ENCODE data around the gene CPSF3.
"Not testable (repeated sequence)": the region's sequence is repeated elsewhere in the genome, so short reads cannot be mapped to it uniquely, and the experiment has no call there.

Gene CPSF3

DNA sequence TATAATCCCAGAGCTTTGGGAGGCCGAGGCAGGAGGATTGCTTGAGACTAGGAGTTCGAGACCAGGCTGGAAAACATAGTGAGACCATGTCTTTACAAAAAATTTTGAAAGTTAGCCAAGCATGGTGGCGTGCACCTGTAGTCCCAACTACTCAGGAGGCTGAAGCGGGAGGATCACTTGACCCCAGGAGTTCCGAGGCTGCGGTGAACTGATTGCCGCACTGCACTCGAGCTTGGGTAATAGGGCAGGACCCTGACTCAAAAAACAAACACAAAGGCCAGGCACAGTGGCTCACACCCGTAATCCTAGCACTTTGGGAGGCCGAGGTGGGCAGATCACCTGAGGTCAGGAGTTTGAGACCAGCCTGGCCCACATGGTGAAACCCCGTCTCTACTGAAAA is 25.2 kb upstream of the CPSF3 start:
- H4K8ac ChIP-seq (ENCODE audit: low read length); H2BK120ac ChIP-seq (ENCODE audit: low read depth, low read length); H3K18ac ChIP-seq (ENCODE audit: low read depth in 1 of 2, low read length in 2 of 2); H3K4ac ChIP-seq (ENCODE audit: low read depth in 1 of 2, low read length in 2 of 2); H3K4me1 ChIP-seq (ENCODE audit: control insufficient read depth, insufficient read depth, low read depth, low read length); H2BK15ac ChIP-seq (ENCODE audit: low read depth, poor library complexity, severe bottlenecking); H3K4me3 ChIP-seq (ENCODE audit: insufficient read depth in 1 of 2, low read depth in 1 of 2, low read length in 2 of 2); H3K27me3 ChIP-seq (ENCODE audit: control insufficient read depth in 1 of 2, insufficient read depth in 1 of 2, low read length in 2 of 2); H2BK12ac ChIP-seq (ENCODE audit: low read length in 2 of 2); H3K4me2 ChIP-seq (ENCODE audit: low read length, poor library complexity, severe bottlenecking); DNase-seq; H2BK5ac ChIP-seq (ENCODE audit: low read depth, low read length, poor library complexity, severe bottlenecking); H3K23ac ChIP-seq (ENCODE audit: low read length in 2 of 2); H3K14ac ChIP-seq (ENCODE audit: low read length in 2 of 2); H3K27ac ChIP-seq (ENCODE audit: low read length, poor library complexity, severe bottlenecking); H3K9me3 ChIP-seq (ENCODE audit: control insufficient read depth, low read length); H2AK5ac ChIP-seq (ENCODE audit: low read length, severe bottlenecking); H4K91ac ChIP-seq (ENCODE audit: low read length); H2AFZ ChIP-seq (ENCODE audit: low read depth, low read length): not testable (repeated sequence)
- H3K79me1 ChIP-seq (replicated peaks; ENCODE audit: low read length, poor library complexity, severe bottlenecking) = peaks cover 21% of the 10 kb centered on the region
- H3K36me3 ChIP-seq (ENCODE audit: control insufficient read depth in 1 of 2, insufficient read depth in 2 of 2, low read depth in 1 of 2, low read length in 2 of 2) = peaks cover 55% of the 10 kb centered on the region in 2 experiments
- peak overlapping the region; percentile 53 for H3K9ac ChIP-seq (ENCODE audit: low read length)
- 97% methylated on average over 11 of the region's 11 CpGs for WGBS

DNA sequence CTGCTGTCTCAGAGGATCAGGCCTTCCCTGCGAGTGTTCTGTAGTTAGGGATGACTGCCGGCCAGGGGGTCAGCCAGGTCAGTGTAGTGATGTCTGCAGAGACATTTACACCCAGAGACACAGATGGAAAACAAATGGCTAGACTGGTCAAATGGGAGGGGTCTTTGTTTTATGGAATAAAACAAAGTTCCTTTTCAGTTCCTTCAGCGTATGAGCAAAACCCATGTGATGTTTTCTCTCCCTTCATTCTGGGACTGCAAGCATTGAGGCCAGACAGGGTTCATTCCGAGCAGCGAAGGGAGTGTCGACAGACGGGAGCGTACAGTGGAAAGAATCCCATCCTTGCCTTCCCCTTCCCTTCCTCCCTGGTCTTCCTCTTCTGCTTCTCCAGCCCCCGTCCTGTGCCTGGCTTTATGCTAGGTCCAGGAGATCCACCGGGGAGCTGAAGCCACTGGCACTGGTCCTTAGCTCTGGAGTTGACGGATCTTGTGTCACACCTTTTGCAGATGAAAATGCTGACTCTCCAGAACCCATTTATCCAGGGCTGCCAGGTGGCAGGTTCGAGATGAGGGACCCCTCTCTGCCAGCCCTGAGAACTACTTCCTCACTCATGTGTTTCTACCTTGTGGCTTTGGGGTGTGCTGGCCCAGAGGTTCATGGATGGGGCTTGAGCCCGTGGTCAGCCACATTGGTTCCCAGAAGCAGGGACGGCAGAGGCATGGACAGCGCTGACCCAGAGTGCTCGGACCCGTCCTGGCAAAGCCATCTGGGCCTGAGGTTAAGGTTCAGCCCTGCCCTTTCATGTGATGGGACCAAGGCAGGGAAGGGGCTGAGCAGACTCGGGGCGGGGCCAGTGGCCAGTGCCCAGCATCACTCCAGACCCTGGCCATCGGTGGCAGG is 24.3 kb upstream of the CPSF3 start:
- DNase-seq = no peak
- peaks cover 55 to 63% of the 10 kb centered on the region in 2 experiments for H3K36me3 ChIP-seq (ENCODE audit: control insufficient read depth in 1 of 2, insufficient read depth in 2 of 2, low read depth in 1 of 2, low read length in 2 of 2)
- H4K91ac ChIP-seq (ENCODE audit: low read length) = no peak overlapping the region
- H3K79me1 ChIP-seq (replicated peaks; ENCODE audit: low read length, poor library complexity, severe bottlenecking) = peaks cover 19% of the 10 kb centered on the region
- H3K14ac ChIP-seq (ENCODE audit: low read length in 2 of 2) = no peak overlapping the region
- H3K23ac ChIP-seq (ENCODE audit: low read length in 2 of 2) = no peak overlapping the region
- H3K4ac ChIP-seq (ENCODE audit: low read depth in 1 of 2, low read length in 2 of 2) = no peak overlapping the region
- H2AK5ac ChIP-seq (ENCODE audit: low read length, severe bottlenecking) = no peak overlapping the region
- H3K4me1 ChIP-seq (ENCODE audit: control insufficient read depth, insufficient read depth, low read depth, low read length) = peaks cover 4% of the 10 kb centered on the region
- H2BK15ac ChIP-seq (ENCODE audit: low read depth, poor library complexity, severe bottlenecking) = no peak overlapping the region
- H4K8ac ChIP-seq (ENCODE audit: low read length) = no peak overlapping the region
- H3K27ac ChIP-seq (ENCODE audit: low read length, poor library complexity, severe bottlenecking) = no peak overlapping the region
- H3K4me3 ChIP-seq (ENCODE audit: insufficient read depth in 1 of 2, low read depth in 1 of 2, low read length in 2 of 2) = no peak overlapping the region
- H2BK12ac ChIP-seq (ENCODE audit: low read length in 2 of 2) = no peak overlapping the region
- no peak overlapping the region for H3K4me2 ChIP-seq (ENCODE audit: low read length, poor library complexity, severe bottlenecking)
- H3K9me3 ChIP-seq (ENCODE audit: control insufficient read depth, low read length) = no peaks in the 10 kb centered on the region
- H2AFZ ChIP-seq (ENCODE audit: low read depth, low read length) = no peak overlapping the region
- peak overlapping the region; percentile 53 for H3K9ac ChIP-seq (ENCODE audit: low read length)
- WGBS = 84% methylated on average over 20 of the region's 20 CpGs
- no peak overlapping the region for H3K18ac ChIP-seq (ENCODE audit: low read depth in 1 of 2, low read length in 2 of 2)
- no peak overlapping the region for H2BK120ac ChIP-seq (ENCODE audit: low read depth, low read length)
- H2BK5ac ChIP-seq (ENCODE audit: low read depth, low read length, poor library complexity, severe bottlenecking) = no peak overlapping the region
- no peaks in the 10 kb centered on the region for H3K27me3 ChIP-seq (ENCODE audit: control insufficient read depth in 1 of 2, insufficient read depth in 1 of 2, low read length in 2 of 2)

DNA sequence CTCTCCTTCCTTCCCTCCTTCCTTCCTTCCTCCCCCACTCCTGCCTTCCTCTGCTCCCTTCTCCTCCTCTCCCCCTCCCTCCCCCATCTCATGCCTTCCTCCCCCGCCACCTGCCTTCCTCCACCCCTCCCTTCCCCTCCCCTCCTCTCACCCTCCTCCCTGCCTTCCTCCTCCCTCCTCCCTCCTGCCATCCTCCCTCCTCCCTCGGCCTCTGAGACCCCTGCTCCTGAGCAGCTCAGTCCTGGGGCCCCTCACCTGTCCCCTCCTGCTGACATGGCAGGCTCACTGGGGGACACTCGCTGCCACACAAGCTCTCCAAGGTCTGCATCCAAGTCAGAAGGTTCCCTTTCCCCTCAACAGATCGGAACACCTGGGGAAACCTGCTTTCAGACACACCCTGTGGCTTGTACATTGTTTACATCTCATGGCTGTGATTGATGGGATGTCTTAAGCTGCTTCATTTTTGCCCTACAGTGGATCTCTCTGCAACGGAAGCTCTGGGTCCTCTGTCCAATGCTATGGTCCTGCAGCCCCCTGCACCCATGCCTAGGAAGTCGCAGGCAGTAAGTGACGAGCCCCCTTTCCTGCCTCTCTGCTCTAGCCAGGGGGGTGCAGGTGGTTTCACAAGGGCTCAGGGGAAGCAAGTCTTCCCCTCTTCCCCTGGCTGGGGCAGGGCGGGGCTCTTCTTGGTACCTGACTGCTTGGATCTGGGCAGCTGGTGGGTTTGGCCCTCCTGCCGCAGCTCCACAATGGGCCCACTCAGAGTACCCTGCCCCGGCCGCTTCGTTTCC is 23.0 kb upstream of the CPSF3 start:
- Histone ChIP-seq H2AFZ (ENCODE audit: low read depth, low read length) (no peak overlapping the region), H3K4ac (ENCODE audit: low read depth in 1 of 2, low read length in 2 of 2) (no peak overlapping the region), H4K91ac (ENCODE audit: low read length) (no peak overlapping the region), H2BK120ac (ENCODE audit: low read depth, low read length) (no peak overlapping the region), H2BK15ac (ENCODE audit: low read depth, poor library complexity, severe bottlenecking) (no peak overlapping the region), H3K4me1 (ENCODE audit: control insufficient read depth, insufficient read depth, low read depth, low read length) (peaks cover 3% of the 10 kb centered on the region), H3K36me3 (ENCODE audit: control insufficient read depth in 1 of 2, insufficient read depth in 2 of 2, low read depth in 1 of 2, low read length in 2 of 2) (peaks cover 49 to 68% of the 10 kb centered on the region in 2 experiments), H2BK12ac (ENCODE audit: low read length in 2 of 2) (no peak overlapping the region), H3K23ac (ENCODE audit: low read length in 2 of 2) (no peak overlapping the region), H3K4me2 (ENCODE audit: low read length, poor library complexity, severe bottlenecking) (no peak overlapping the region), H3K18ac (ENCODE audit: low read depth in 1 of 2, low read length in 2 of 2) (no peak overlapping the region), H3K27me3 (ENCODE audit: control insufficient read depth in 1 of 2, insufficient read depth in 1 of 2, low read length in 2 of 2) (no peaks in the 10 kb centered on the region), H3K9me3 (ENCODE audit: control insufficient read depth, low read length) (no peaks in the 10 kb centered on the region), H3K14ac (ENCODE audit: low read length in 2 of 2) (no peak overlapping the region), H2AK5ac (ENCODE audit: low read length, severe bottlenecking) (no peak overlapping the region), H3K27ac (ENCODE audit: low read length, poor library complexity, severe bottlenecking) (no peak overlapping the region), H4K8ac (ENCODE audit: low read length) (no peak overlapping the region), H3K9ac (ENCODE audit: low read length) (no peak overlapping the region), H3K4me3 (ENCODE audit: insufficient read depth in 1 of 2, low read depth in 1 of 2, low read length in 2 of 2) (no peak overlapping the region), H3K79me1 (replicated peaks; ENCODE audit: low read length, poor library complexity, severe bottlenecking) (peaks cover 13% of the 10 kb centered on the region), H2BK5ac (ENCODE audit: low read depth, low read length, poor library complexity, severe bottlenecking) (no peak overlapping the region)
- no peak for DNase-seq
- WGBS = 84% methylated on average over 11 of the region's 12 CpGs

DNA sequence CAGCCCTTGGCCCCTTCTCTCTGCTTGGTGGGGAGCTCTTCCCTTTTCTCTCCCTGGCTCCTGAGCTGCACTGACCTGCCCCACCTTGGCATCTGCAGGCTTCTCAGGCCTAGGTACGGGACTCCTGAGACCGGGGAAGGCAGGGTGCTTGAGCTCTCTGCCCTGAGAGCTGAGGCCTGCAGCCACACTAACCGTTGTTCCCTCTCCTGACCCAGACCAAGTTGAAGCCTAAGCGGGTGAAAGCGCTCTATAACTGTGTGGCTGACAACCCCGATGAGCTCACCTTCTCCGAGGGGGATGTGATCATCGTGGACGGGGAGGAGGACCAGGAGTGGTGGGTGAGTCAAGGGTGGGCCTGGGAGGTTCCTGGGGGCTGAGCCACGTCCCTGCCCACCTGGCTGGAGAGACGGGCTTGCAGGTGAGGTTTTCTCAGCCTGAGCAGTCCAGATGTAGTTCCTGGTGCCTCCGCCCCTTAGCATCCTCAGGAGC is 22.4 kb upstream of the CPSF3 start:
- Histone ChIP-seq H3K18ac (ENCODE audit: low read depth in 1 of 2, low read length in 2 of 2) (no peak overlapping the region), H3K14ac (ENCODE audit: low read length in 2 of 2) (no peak overlapping the region), H2AFZ (ENCODE audit: low read depth, low read length) (no peak overlapping the region), H3K36me3 (ENCODE audit: control insufficient read depth in 1 of 2, insufficient read depth in 2 of 2, low read depth in 1 of 2, low read length in 2 of 2) (peaks cover 50 to 69% of the 10 kb centered on the region in 2 experiments), H3K23ac (ENCODE audit: low read length in 2 of 2) (no peak overlapping the region), H3K4me2 (ENCODE audit: low read length, poor library complexity, severe bottlenecking) (no peak overlapping the region), H2BK12ac (ENCODE audit: low read length in 2 of 2) (no peak overlapping the region), H2BK5ac (ENCODE audit: low read depth, low read length, poor library complexity, severe bottlenecking) (no peak overlapping the region), H3K4me3 (ENCODE audit: insufficient read depth in 1 of 2, low read depth in 1 of 2, low read length in 2 of 2) (no peak overlapping the region), H3K4ac (ENCODE audit: low read depth in 1 of 2, low read length in 2 of 2) (no peak overlapping the region), H4K91ac (ENCODE audit: low read length) (peak overlapping the region; percentile 4), H3K79me1 (replicated peaks; ENCODE audit: low read length, poor library complexity, severe bottlenecking) (peaks cover 11% of the 10 kb centered on the region), H2BK15ac (ENCODE audit: low read depth, poor library complexity, severe bottlenecking) (no peak overlapping the region), H3K27ac (ENCODE audit: low read length, poor library complexity, severe bottlenecking) (no peak overlapping the region), H2AK5ac (ENCODE audit: low read length, severe bottlenecking) (no peak overlapping the region), H3K27me3 (ENCODE audit: control insufficient read depth in 1 of 2, insufficient read depth in 1 of 2, low read length in 2 of 2) (no peaks in the 10 kb centered on the region), H3K4me1 (ENCODE audit: control insufficient read depth, insufficient read depth, low read depth, low read length) (peaks cover 3% of the 10 kb centered on the region), H3K9me3 (ENCODE audit: control insufficient read depth, low read length) (no peaks in the 10 kb centered on the region), H2BK120ac (ENCODE audit: low read depth, low read length) (no peak overlapping the region), H3K9ac (ENCODE audit: low read length) (no peak overlapping the region), H4K8ac (ENCODE audit: low read length) (no peak overlapping the region)
- 94% methylated on average over 12 of the region's 12 CpGs for WGBS
- no peak for DNase-seq

Data from mesenchymal stem cell (in vitro differentiated cells and primary cell).